HL-60 (cell line): Measurements from ENCODE around the gene MLF2.

ENCODE experiments used
- DNase-seq, 2 experiments: peaks; one replicate each; pipeline ENCODE4 v3.0.0-alpha.2; 2010 to 2020; ENCODE audit warnings: low read depth in 1 of 2, low spot score in 1 of 2
- H3K27ac ChIP-seq: fragments of 250-450 bp; sonication (Bioruptor Pico); replicated peaks from 2 replicates; pipeline ENCODE4 v1.5.1; 2020; ENCODE audit warnings: mild to moderate bottlenecking, moderate library complexity
- H3K27me3 ChIP-seq: fragments of 250-450 bp; sonication (Bioruptor Pico); 2 replicates; pipeline ENCODE4 v1.5.1; 2021; ENCODE audit warnings: mild to moderate bottlenecking, moderate library complexity; ENCODE audit not compliant: insufficient read depth, poor library complexity, severe bottlenecking
- H3K4me3 ChIP-seq: replicated peaks from 2 replicates; pipeline ENCODE4 v1.5.1; 2011; ENCODE audit warnings: mild to moderate bottlenecking, control low read depth, low read length; ENCODE audit not compliant: insufficient read depth
- GABPA ChIP-seq: IDR thresholded peaks from 2 replicates; pipeline ENCODE4 v1.6.1; 2012; ENCODE audit warnings: low read depth
- POLR2AphosphoS5 ChIP-seq: IDR thresholded peaks from 2 replicates; pipeline ENCODE4 v1.6.1; 2012; ENCODE audit warnings: low read depth
- SPI1 ChIP-seq: IDR thresholded peaks from 2 replicates; pipeline ENCODE4 v1.6.1; 2012; ENCODE audit warnings: low read depth, mild to moderate bottlenecking, borderline replicate concordance
- long read RNA-seq: library from polyadenylated mRNA; unstranded; transcript quantifications from one replicate; pipeline ENCODE4 v2.0.0, GENCODE V29; 2020
- TF ChIP-seq, protein P1 (sequence below): IDR thresholded peaks from 2 replicates; pipeline ENCODE4 v1.6.1; 2012; ENCODE audit warnings: low read depth; ENCODE audit not compliant: insufficient replicate concordance
- TF ChIP-seq, protein P2 (sequence below): IDR thresholded peaks from one replicate; pipeline ENCODE4 v1.5.1; 2011; ENCODE audit warnings: low read length, control low read depth, inconsistent platforms; ENCODE audit not compliant: insufficient read depth

Gene MLF2, protein sequence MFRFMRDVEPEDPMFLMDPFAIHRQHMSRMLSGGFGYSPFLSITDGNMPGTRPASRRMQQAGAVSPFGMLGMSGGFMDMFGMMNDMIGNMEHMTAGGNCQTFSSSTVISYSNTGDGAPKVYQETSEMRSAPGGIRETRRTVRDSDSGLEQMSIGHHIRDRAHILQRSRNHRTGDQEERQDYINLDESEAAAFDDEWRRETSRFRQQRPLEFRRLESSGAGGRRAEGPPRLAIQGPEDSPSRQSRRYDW
- long read RNA-seq, transcript MLF2-201 (9 exons, 1,969 nt), result major isoform, 414 of 445 reads
- long read RNA-seq, partial matches to known transcripts, result 12 of 445 reads
- long read RNA-seq, other reads (novel, unspliced or antisense), result 19 of 445 reads

DNA sequence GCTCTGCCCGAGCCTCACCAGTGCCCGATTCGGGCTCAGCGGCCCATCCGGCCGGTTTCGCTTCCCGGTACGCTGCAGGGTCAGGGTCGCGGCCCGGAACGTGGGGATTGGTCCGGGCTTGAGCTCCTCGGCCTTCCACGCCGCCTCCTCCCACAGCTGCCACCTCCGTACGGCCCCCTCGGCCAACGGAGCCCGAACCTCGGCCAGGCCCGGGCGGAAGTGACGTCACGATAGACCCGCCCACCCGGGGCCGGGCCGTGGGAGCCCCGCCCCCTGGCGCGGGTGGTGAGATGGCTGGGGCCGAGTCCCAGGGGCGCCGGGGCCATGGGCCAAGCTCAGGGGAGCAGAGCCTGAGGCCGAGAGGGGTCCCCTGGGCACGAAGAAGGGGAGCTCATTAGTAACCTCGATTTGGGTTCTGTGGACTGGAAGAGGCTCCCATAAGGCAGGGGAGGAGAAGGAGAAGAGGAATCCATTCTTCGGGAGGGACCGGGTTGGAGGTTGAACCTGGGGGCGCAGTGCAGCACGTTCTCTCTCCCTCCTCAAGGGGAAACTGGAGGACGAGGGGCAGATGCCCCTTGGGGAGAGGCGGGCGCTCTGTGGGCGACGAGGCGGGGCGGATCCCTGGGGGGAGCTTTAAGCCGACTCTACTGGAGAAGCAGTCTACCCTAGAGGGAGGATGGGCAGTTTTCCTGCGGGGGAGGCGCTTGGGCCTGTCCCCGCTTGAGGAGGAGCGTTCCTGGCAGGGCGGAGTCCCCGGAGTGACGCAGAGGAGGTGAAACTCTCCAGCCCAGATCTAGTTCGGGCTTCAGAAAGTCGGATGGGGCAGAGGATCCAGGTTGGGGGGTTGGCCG is at the start of gene MLF2:
Gene MLF2, minus strand, starts transcription at position 221 of the 851 bp plus-strand sequence. CDS start 807 bp downstream, outside the sequence.
- Histone ChIP-seq H3K4me3 (peak within 1 kb of the TSS; percentile 96), H3K27me3 (no peaks in the 10 kb centered on the region), H3K27ac (peak within 1 kb of the TSS; percentile 77)
- TF ChIP-seq GABPA (peak; percentile 51), SPI1 (no peak), POLR2AphosphoS5 (peak; percentile 54; the same call in 1 of the 2 replicates)
- TF ChIP-seq, protein P1, sequence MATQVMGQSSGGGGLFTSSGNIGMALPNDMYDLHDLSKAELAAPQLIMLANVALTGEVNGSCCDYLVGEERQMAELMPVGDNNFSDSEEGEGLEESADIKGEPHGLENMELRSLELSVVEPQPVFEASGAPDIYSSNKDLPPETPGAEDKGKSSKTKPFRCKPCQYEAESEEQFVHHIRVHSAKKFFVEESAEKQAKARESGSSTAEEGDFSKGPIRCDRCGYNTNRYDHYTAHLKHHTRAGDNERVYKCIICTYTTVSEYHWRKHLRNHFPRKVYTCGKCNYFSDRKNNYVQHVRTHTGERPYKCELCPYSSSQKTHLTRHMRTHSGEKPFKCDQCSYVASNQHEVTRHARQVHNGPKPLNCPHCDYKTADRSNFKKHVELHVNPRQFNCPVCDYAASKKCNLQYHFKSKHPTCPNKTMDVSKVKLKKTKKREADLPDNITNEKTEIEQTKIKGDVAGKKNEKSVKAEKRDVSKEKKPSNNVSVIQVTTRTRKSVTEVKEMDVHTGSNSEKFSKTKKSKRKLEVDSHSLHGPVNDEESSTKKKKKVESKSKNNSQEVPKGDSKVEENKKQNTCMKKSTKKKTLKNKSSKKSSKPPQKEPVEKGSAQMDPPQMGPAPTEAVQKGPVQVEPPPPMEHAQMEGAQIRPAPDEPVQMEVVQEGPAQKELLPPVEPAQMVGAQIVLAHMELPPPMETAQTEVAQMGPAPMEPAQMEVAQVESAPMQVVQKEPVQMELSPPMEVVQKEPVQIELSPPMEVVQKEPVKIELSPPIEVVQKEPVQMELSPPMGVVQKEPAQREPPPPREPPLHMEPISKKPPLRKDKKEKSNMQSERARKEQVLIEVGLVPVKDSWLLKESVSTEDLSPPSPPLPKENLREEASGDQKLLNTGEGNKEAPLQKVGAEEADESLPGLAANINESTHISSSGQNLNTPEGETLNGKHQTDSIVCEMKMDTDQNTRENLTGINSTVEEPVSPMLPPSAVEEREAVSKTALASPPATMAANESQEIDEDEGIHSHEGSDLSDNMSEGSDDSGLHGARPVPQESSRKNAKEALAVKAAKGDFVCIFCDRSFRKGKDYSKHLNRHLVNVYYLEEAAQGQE, result no peak
- TF ChIP-seq, protein P2, sequence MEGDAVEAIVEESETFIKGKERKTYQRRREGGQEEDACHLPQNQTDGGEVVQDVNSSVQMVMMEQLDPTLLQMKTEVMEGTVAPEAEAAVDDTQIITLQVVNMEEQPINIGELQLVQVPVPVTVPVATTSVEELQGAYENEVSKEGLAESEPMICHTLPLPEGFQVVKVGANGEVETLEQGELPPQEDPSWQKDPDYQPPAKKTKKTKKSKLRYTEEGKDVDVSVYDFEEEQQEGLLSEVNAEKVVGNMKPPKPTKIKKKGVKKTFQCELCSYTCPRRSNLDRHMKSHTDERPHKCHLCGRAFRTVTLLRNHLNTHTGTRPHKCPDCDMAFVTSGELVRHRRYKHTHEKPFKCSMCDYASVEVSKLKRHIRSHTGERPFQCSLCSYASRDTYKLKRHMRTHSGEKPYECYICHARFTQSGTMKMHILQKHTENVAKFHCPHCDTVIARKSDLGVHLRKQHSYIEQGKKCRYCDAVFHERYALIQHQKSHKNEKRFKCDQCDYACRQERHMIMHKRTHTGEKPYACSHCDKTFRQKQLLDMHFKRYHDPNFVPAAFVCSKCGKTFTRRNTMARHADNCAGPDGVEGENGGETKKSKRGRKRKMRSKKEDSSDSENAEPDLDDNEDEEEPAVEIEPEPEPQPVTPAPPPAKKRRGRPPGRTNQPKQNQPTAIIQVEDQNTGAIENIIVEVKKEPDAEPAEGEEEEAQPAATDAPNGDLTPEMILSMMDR, result no peak
- DNase-seq, result peak; percentile 95 to 98

- H3K27ac ChIP-seq, result no peak overlapping the region
- H3K4me3 ChIP-seq, result no peak overlapping the region
- H3K27me3 ChIP-seq, result no peaks in the 10 kb centered on the region
- no peak for TF ChIP-seq POLR2AphosphoS5
- no peak for TF ChIP-seq SPI1
- TF ChIP-seq, protein P1, result no peak
- TF ChIP-seq, protein P2, result no peak
- no peak for TF ChIP-seq GABPA
- DNase-seq, result no peak
These were observed 46.2 kb upstream of the MLF2 start for GRCh38 chr12:6799147-6799546.

DNA sequence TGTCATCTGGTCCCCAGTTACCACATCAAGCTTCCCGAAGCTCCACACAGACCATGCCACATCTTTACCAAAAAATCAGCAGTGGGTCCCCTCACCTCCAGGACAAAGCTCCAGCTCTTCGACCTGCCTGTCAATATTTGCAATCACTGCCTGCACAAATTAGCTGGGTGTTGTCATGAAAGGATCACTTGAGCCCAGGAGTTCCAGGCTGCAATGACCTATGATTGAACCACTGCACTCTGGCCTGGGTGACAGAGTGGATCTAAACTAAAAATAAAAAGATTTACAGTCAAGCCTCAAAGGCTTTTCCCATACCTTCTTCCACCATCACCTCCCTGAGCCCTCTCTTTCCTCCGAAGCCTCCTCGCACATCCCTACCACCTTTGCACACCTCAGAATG is 43.6 kb upstream of the MLF2 start:
- H3K27me3 ChIP-seq, result no peaks in the 10 kb centered on the region
- TF ChIP-seq, protein P1, result no peak
- no peak for TF ChIP-seq GABPA
- TF ChIP-seq, protein P2, result no peak
- no peak for DNase-seq

More for the DNA sequence above, 43.6 kb upstream of the MLF2 start:
- Histone ChIP-seq H3K27ac (no peak overlapping the region), H3K4me3 (no peak overlapping the region)
